SK-N-SH treated with all-trans-retinoic acid at 6 μM for 48 hours (cell line): ENCODE data around the gene GPC6.

Experiments
- ATAC-seq: fragments of 200-7000 bp; cut with Tn5 transposase; 3 replicates; pipeline ENCODE4 v1.9.1; 2020; ENCODE audit warnings: mild to moderate bottlenecking, moderate library complexity
- ARNTL ChIP-seq: fragments of 450-650 bp; formaldehyde crosslinking; IDR thresholded peaks from 2 replicates; pipeline ENCODE4 v1.5.0; 2020; ENCODE audit warnings: low read depth, mild to moderate bottlenecking, moderate library complexity, borderline replicate concordance
- BACH2 ChIP-seq: fragments of 250-450 bp; sonication (Bioruptor Pico); IDR thresholded peaks from 2 replicates; pipeline ENCODE4 v1.9.0; 2021; ENCODE audit warnings: mild to moderate bottlenecking, borderline replicate concordance
- CREB5 ChIP-seq: fragments of 250-450 bp; sonication (Bioruptor Pico); IDR thresholded peaks from 2 replicates; pipeline ENCODE4 v1.5.1; 2020; ENCODE audit warnings: low read depth, mild to moderate bottlenecking, moderate library complexity
- CSDC2 ChIP-seq: fragments of 250-450 bp; sonication (Bioruptor Pico); IDR thresholded peaks from 2 replicates; pipeline ENCODE4 v1.5.0; 2020; ENCODE audit warnings: mild to moderate bottlenecking, moderate library complexity
- CSRNP3 ChIP-seq: fragments of 250-450 bp; sonication (Bioruptor Pico); IDR thresholded peaks from 2 replicates; pipeline ENCODE4 v1.5.1; 2021; ENCODE audit warnings: mild to moderate bottlenecking, moderate library complexity
- ESRRG ChIP-seq: fragments of 250-450 bp; sonication (Bioruptor Pico); IDR thresholded peaks from 2 replicates; pipeline ENCODE4 v1.6.1; 2021; ENCODE audit warnings: mild to moderate bottlenecking
- GLIS3 ChIP-seq: fragments of 250-450 bp; sonication (Bioruptor Pico); IDR thresholded peaks from 2 replicates; pipeline ENCODE4 v1.5.0; 2020; ENCODE audit warnings: mild to moderate bottlenecking, moderate library complexity
- ISL1 ChIP-seq: fragments of 250-450 bp; sonication (Bioruptor Pico); IDR thresholded peaks from 2 replicates; pipeline ENCODE4 v2.1.2; 2022; ENCODE audit warnings: mild to moderate bottlenecking, moderate library complexity
- OSR1 ChIP-seq: fragments of 250-450 bp; sonication (Bioruptor Pico); IDR thresholded peaks from 2 replicates; pipeline ENCODE4 v1.8.0; 2022; ENCODE audit warnings: moderate library complexity, mild to moderate bottlenecking, inconsistent platforms
- POU6F1 ChIP-seq: fragments of 250-450 bp; sonication (Bioruptor Pico); IDR thresholded peaks from 2 replicates; pipeline ENCODE4 v1.8.0; 2021; ENCODE audit warnings: low read depth, mild to moderate bottlenecking, moderate library complexity, borderline replicate concordance
- PPARA ChIP-seq: fragments of 250-450 bp; sonication (Bioruptor Pico); IDR thresholded peaks from 2 replicates; pipeline ENCODE4 v1.5.0; 2020; ENCODE audit warnings: mild to moderate bottlenecking, borderline replicate concordance
- RARB ChIP-seq: fragments of 250-450 bp; sonication (Bioruptor Pico); IDR thresholded peaks from 2 replicates; pipeline ENCODE4 v1.8.0; 2021; ENCODE audit warnings: mild to moderate bottlenecking, moderate library complexity
- SNAI2 ChIP-seq: fragments of 250-450 bp; sonication (Bioruptor Pico); IDR thresholded peaks from 2 replicates; pipeline ENCODE4 v1.5.0; 2020; ENCODE audit warnings: mild to moderate bottlenecking, moderate library complexity
- TCF4 ChIP-seq: fragments of 250-450 bp; sonication (Bioruptor Pico); IDR thresholded peaks from 2 replicates; pipeline ENCODE4 v1.8.0; 2021; ENCODE audit warnings: mild to moderate bottlenecking, moderate library complexity, borderline replicate concordance
- TOX ChIP-seq: fragments of 250-450 bp; sonication (Bioruptor Pico); IDR thresholded peaks from 2 replicates; pipeline ENCODE4 v1.8.0; 2021; ENCODE audit warnings: mild to moderate bottlenecking, moderate library complexity, borderline replicate concordance
- TSHZ2 ChIP-seq: fragments of 250-450 bp; sonication (Bioruptor Pico); IDR thresholded peaks from 2 replicates; pipeline ENCODE4 v1.5.0; 2020; ENCODE audit warnings: mild to moderate bottlenecking, moderate library complexity
- ZC3H10 ChIP-seq: fragments of 250-450 bp; sonication (Bioruptor Pico); IDR thresholded peaks from 2 replicates; pipeline ENCODE4 v1.5.1; 2021; ENCODE audit warnings: mild to moderate bottlenecking, moderate library complexity
- ZFP3 ChIP-seq: fragments of 250-450 bp; sonication (Bioruptor Pico); IDR thresholded peaks from 2 replicates; pipeline ENCODE4 v1.5.0; 2020; ENCODE audit warnings: mild to moderate bottlenecking, moderate library complexity
- ZFP30 ChIP-seq: fragments of 450-650 bp; formaldehyde crosslinking; IDR thresholded peaks from 2 replicates; pipeline ENCODE4 v1.5.0; 2022; ENCODE audit warnings: mild to moderate bottlenecking, moderate library complexity
- ZNF565 ChIP-seq: fragments of 450-650 bp; formaldehyde crosslinking; conservative IDR thresholded peaks from 2 replicates; pipeline ENCODE4 v1.5.0; 2020; ENCODE audit warnings: low read depth, mild to moderate bottlenecking, moderate library complexity
- ZNF8 ChIP-seq: fragments of 450-650 bp; formaldehyde crosslinking; IDR thresholded peaks from 2 replicates; pipeline ENCODE4 v1.5.0; 2020; ENCODE audit warnings: mild to moderate bottlenecking, moderate library complexity

The GPC6 gene

GRCh38 chr13:93903909-93904308, 677.3 kb downstream of the GPC6 start:
- no peak for ATAC-seq
- TF ChIP-seq ZC3H10 (CRISPR knock-in tag) (no peak), PPARA (CRISPR knock-in tag) (no peak), ZFP3 (no peak), ARNTL (CRISPR knock-in tag) (no peak), BACH2 (CRISPR knock-in tag) (no peak), CSRNP3 (no peak)

GRCh38 chr13:93915269-93915809, 688.7 kb downstream of the GPC6 start:
- no peak for TF ChIP-seq OSR1 (CRISPR knock-in tag)
- no peak for TF ChIP-seq ZFP3
- no peak for TF ChIP-seq ISL1 (CRISPR knock-in tag)
- no peak for TF ChIP-seq POU6F1
- TF ChIP-seq GLIS3 (CRISPR knock-in tag) = no peak
- no peak for TF ChIP-seq PPARA (CRISPR knock-in tag)
- ATAC-seq = peak; percentile 93

GRCh38 chr13:93922063-93922855, 695.7 kb downstream of the GPC6 start:
- ATAC-seq = no peak
- TF ChIP-seq TCF4 (CRISPR knock-in tag) (no peak), TSHZ2 (CRISPR knock-in tag) (no peak), GLIS3 (CRISPR knock-in tag) (no peak), TOX (CRISPR knock-in tag) (no peak), CREB5 (CRISPR knock-in tag) (no peak), ARNTL (CRISPR knock-in tag) (no peak), CSRNP3 (no peak), ZC3H10 (CRISPR knock-in tag) (no peak), RARB (CRISPR knock-in tag) (no peak), ZFP3 (no peak), ISL1 (CRISPR knock-in tag) (no peak), ESRRG (CRISPR knock-in tag) (no peak), ZNF8 (no peak), CSDC2 (no peak), SNAI2 (CRISPR knock-in tag) (no peak), ZNF565 (CRISPR knock-in tag) (no peak), ZFP30 (CRISPR knock-in tag) (no peak), BACH2 (CRISPR knock-in tag) (no peak)
- TF ChIP-seq, all 23 proteins: peak for 0
